ENCODE results near the gene CDK6.

GRCh38 chr7:92648067-92648466 is 188.3 kb downstream of the CDK6 start:
- TF ChIP-seq EGR1 (conservative IDR thresholded peaks at IDR 0.05) (no peak), ZBTB7A (IDR thresholded peaks at IDR 0.05; ENCODE audit: borderline replicate concordance, control insufficient read depth, low read depth, low read length) (no peak), CTCF (IDR thresholded peaks at IDR 0.05 in 2 of 3, conservative IDR thresholded peaks at IDR 0.05 in 1 of 3; ENCODE audit: insufficient read depth in 2 of 3, low read depth in 1 of 3, low read length in 3 of 3) (no peak), EZH2 (IDR thresholded peaks at IDR 0.05; ENCODE audit: borderline replicate concordance, low read depth, low read length) (no peak), ARHGAP35 (IDR thresholded peaks at IDR 0.05; ENCODE audit: partially characterized antibody) (no peak), ELK1 (CRISPR knock-in tag; IDR thresholded peaks at IDR 0.05) (no peak), POLR2AphosphoS5 (IDR thresholded peaks at IDR 0.05; ENCODE audit: control insufficient read depth, insufficient read depth, low read depth, low read length) (no peak), STAT6 (CRISPR knock-in tag; IDR thresholded peaks at IDR 0.05) (no peak), GTF2F1 (IDR thresholded peaks at IDR 0.05; ENCODE audit: low read depth, low read length) (no peak), HMG20B (CRISPR knock-in tag; IDR thresholded peaks at IDR 0.05) (no peak), ZNF609 (CRISPR knock-in tag; IDR thresholded peaks at IDR 0.05; ENCODE audit: borderline replicate concordance) (no peak), ZNF23 (CRISPR knock-in tag; IDR thresholded peaks at IDR 0.05) (no peak)
- TF ChIP-seq, protein P1, sequence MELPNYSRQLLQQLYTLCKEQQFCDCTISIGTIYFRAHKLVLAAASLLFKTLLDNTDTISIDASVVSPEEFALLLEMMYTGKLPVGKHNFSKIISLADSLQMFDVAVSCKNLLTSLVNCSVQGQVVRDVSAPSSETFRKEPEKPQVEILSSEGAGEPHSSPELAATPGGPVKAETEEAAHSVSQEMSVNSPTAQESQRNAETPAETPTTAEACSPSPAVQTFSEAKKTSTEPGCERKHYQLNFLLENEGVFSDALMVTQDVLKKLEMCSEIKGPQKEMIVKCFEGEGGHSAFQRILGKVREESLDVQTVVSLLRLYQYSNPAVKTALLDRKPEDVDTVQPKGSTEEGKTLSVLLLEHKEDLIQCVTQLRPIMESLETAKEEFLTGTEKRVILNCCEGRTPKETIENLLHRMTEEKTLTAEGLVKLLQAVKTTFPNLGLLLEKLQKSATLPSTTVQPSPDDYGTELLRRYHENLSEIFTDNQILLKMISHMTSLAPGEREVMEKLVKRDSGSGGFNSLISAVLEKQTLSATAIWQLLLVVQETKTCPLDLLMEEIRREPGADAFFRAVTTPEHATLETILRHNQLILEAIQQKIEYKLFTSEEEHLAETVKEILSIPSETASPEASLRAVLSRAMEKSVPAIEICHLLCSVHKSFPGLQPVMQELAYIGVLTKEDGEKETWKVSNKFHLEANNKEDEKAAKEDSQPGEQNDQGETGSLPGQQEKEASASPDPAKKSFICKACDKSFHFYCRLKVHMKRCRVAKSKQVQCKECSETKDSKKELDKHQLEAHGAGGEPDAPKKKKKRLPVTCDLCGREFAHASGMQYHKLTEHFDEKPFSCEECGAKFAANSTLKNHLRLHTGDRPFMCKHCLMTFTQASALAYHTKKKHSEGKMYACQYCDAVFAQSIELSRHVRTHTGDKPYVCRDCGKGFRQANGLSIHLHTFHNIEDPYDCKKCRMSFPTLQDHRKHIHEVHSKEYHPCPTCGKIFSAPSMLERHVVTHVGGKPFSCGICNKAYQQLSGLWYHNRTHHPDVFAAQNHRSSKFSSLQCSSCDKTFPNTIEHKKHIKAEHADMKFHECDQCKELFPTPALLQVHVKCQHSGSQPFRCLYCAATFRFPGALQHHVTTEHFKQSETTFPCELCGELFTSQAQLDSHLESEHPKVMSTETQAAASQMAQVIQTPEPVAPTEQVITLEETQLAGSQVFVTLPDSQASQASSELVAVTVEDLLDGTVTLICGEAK (IDR thresholded peaks at IDR 0.05) = no peak
- TF ChIP-seq, protein P1 (CRISPR knock-in tag; IDR thresholded peaks at IDR 0.05) = no peak

Measured in K562 (cell line).